IMR-90 (cell line): Measurements from ENCODE around the gene DHRS13. TPM values are rescaled to one million over a fixed set of nuclear protein-coding genes. Genes with fewer than 3 reads are reported as not detected.

Experiments
- ATAC-seq: fragments of 200-7000 bp; cut with Tn5 transposase; 2 replicates; pipeline ENCODE4 v1.9.1; 2020; ENCODE audit warnings: low read depth, mild to moderate bottlenecking, moderate library complexity
- BruUV-seq: library from RNA; stranded (reverse); fragments of 400-500 nt; replicated peaks from 2 replicates; lab custom pipeline; 2021; lab: Mats Ljungman, UMichigan
- CTCF ChIA-PET: fragments of 300-600 bp; formaldehyde crosslinking; extraction: SDS; loops from one replicate; lab custom pipeline; 2021; ENCODE audit warnings: antibody characterized with exemption; lab: Yijun Ruan, JAX
- POLR2A ChIA-PET: fragments of 300-600 bp; sonication (Branson Sonifier 250); formaldehyde crosslinking; loops from one replicate; lab custom pipeline; 2022; ENCODE audit warnings: antibody characterized with exemption; ENCODE audit not compliant: unreplicated experiment; lab: Charles Lee
- DNase-seq: peaks from one replicate; pipeline ENCODE4 v3.0.0; 2013
- H2AFZ ChIP-seq: replicated peaks from 2 replicates; pipeline ENCODE3; 2013; ENCODE audit warnings: low read length, mild to moderate bottlenecking; ENCODE audit not compliant: poor library complexity
- H2AK5ac ChIP-seq: 2 replicates; pipeline ENCODE4 v1.6.1; 2013; ENCODE audit warnings: low read depth, low read length, inconsistent platforms
- H2AK9ac ChIP-seq: replicated peaks from 2 replicates; pipeline ENCODE3; 2013; ENCODE audit warnings: mild to moderate bottlenecking, low read depth, low read length, moderate library complexity; ENCODE audit not compliant: poor library complexity
- H2BK120ac ChIP-seq: 2 replicates; pipeline ENCODE4 v1.6.1; 2013; ENCODE audit warnings: low read depth, low read length, inconsistent platforms
- H2BK15ac ChIP-seq: 3 replicates; pipeline ENCODE4 v1.6.1; 2013; ENCODE audit warnings: low read depth, low read length, inconsistent platforms
- H2BK20ac ChIP-seq: 2 replicates; pipeline ENCODE4 v1.6.1; 2013; ENCODE audit warnings: low read depth, mild to moderate bottlenecking, inconsistent platforms, low read length, moderate library complexity
- H2BK5ac ChIP-seq: 2 replicates; pipeline ENCODE4 v1.6.1; 2013; ENCODE audit warnings: mild to moderate bottlenecking, low read depth, low read length, inconsistent platforms; ENCODE audit not compliant: poor library complexity, severe bottlenecking
- H3K14ac ChIP-seq: replicated peaks from 2 replicates; pipeline ENCODE4 v1.6.1; 2013; ENCODE audit warnings: low read depth, low read length, inconsistent platforms
- H3K18ac ChIP-seq: 2 replicates; pipeline ENCODE4 v1.6.1; 2013; ENCODE audit warnings: low read depth, low read length, control low read depth
- H3K23ac ChIP-seq: 2 replicates; pipeline ENCODE4 v1.6.1; 2013; ENCODE audit warnings: low read depth, low read length, inconsistent platforms
- H3K27ac ChIP-seq: 2 replicates; pipeline ENCODE4 v1.5.1; 2013; ENCODE audit warnings: mild to moderate bottlenecking, control low read depth, low read length; ENCODE audit not compliant: insufficient read depth
- H3K27me3 ChIP-seq: 2 replicates; pipeline ENCODE4 v1.6.1; 2013; ENCODE audit warnings: low read length; ENCODE audit not compliant: control insufficient read depth, insufficient read depth
- H3K36me3 ChIP-seq: 2 replicates; pipeline ENCODE4 v1.6.1; 2013; ENCODE audit warnings: low read length, mixed read lengths; ENCODE audit not compliant: control insufficient read depth, insufficient read depth
- H3K4ac ChIP-seq: 2 replicates; pipeline ENCODE4 v1.6.1; 2013; ENCODE audit warnings: low read depth, low read length, inconsistent platforms
- H3K4me1 ChIP-seq: 2 replicates; pipeline ENCODE4 v1.6.1; 2013; ENCODE audit warnings: low read length, mixed read lengths; ENCODE audit not compliant: control insufficient read depth, insufficient read depth
- H3K4me2 ChIP-seq: 2 replicates; pipeline ENCODE4 v1.6.1; 2013; ENCODE audit warnings: low read depth, mild to moderate bottlenecking, control low read depth, low read length, moderate library complexity
- H3K4me3 ChIP-seq: 2 replicates; pipeline ENCODE4 v1.5.1; 2013; ENCODE audit warnings: low read depth, mild to moderate bottlenecking, control low read depth, low read length, moderate library complexity; ENCODE audit not compliant: insufficient read depth
- H3K56ac ChIP-seq: 2 replicates; pipeline ENCODE4 v1.6.1; 2013; ENCODE audit warnings: low read length, inconsistent platforms; ENCODE audit not compliant: insufficient read depth; ENCODE audit errors: extremely low read depth
- H3K79me1 ChIP-seq, 2 experiments: 2 replicates each; pipeline ENCODE4 v1.6.1; 2013; ENCODE audit warnings: low read length in 2 of 2, inconsistent platforms in 1 of 2, low read depth in 1 of 2
- H3K9ac ChIP-seq: 2 replicates; pipeline ENCODE4 v1.6.1; 2013; ENCODE audit warnings: low read depth, low read length, control low read depth
- H3K9me1 ChIP-seq: 2 replicates; pipeline ENCODE4 v1.6.1; 2013; ENCODE audit warnings: low read length, inconsistent platforms; ENCODE audit not compliant: insufficient read depth
- H3K9me3 ChIP-seq: 2 replicates; pipeline ENCODE4 v1.6.1; 2013; ENCODE audit warnings: low read length; ENCODE audit not compliant: control insufficient read depth, insufficient read depth
- H4K20me1 ChIP-seq: 2 replicates; pipeline ENCODE4 v1.6.1; 2013; ENCODE audit warnings: low read length, inconsistent platforms; ENCODE audit not compliant: insufficient read depth
- H4K5ac ChIP-seq: 2 replicates; pipeline ENCODE4 v1.6.1; 2013; ENCODE audit warnings: mild to moderate bottlenecking, low read depth, low read length, control low read depth
- H4K8ac ChIP-seq, 2 experiments: 2 replicates each; pipeline ENCODE4 v1.6.1; 2013; ENCODE audit warnings: low read depth in 2 of 2, low read length in 2 of 2, control low read depth in 1 of 2, inconsistent platforms in 1 of 2
- H4K91ac ChIP-seq: 2 replicates; pipeline ENCODE4 v1.6.1; 2013; ENCODE audit warnings: low read depth, low read length, inconsistent platforms; ENCODE audit not compliant: insufficient read depth
- BHLHE40 ChIP-seq: fragments of 150-350 bp; IDR thresholded peaks from 2 replicates; pipeline ENCODE4 v1.6.1; 2016; ENCODE audit warnings: mild to moderate bottlenecking, low read depth, low read length
- CEBPB ChIP-seq: IDR thresholded peaks from 2 replicates; pipeline ENCODE4 v1.6.1; 2012; ENCODE audit warnings: low read depth, low read length, improper control_type of control experiment
- CHD1 ChIP-seq: IDR thresholded peaks from 2 replicates; pipeline ENCODE4 v1.6.1; 2012; ENCODE audit warnings: low read depth, low read length, improper control_type of control experiment
- ELK1 ChIP-seq: fragments of 150-350 bp; IDR thresholded peaks from 2 replicates; pipeline ENCODE4 v1.6.1; 2016; ENCODE audit warnings: low read depth, mild to moderate bottlenecking, low read length, moderate library complexity, borderline replicate concordance
- MAFK ChIP-seq: IDR thresholded peaks from 2 replicates; pipeline ENCODE4 v1.6.1; 2012; ENCODE audit warnings: low read depth, low read length, improper control_type of control experiment
- MAZ ChIP-seq: IDR thresholded peaks from 2 replicates; pipeline ENCODE4 v1.6.1; 2012; ENCODE audit warnings: low read depth, mild to moderate bottlenecking, low read length, improper control_type of control experiment, moderate library complexity, borderline replicate concordance
- MXI1 ChIP-seq: IDR thresholded peaks from 2 replicates; pipeline ENCODE4 v1.6.1; 2012; ENCODE audit warnings: low read depth, mild to moderate bottlenecking, low read length, moderate library complexity, borderline replicate concordance
- POLR2A ChIP-seq: IDR thresholded peaks from 2 replicates; pipeline ENCODE4 v1.6.1; 2012; ENCODE audit warnings: mild to moderate bottlenecking, low read depth, low read length
- RAD21 ChIP-seq: IDR thresholded peaks from 2 replicates; pipeline ENCODE4 v1.6.1; 2012; ENCODE audit warnings: low read length, improper control_type of control experiment
- RCOR1 ChIP-seq: IDR thresholded peaks from 2 replicates; pipeline ENCODE4 v1.6.1; 2012; ENCODE audit warnings: mild to moderate bottlenecking, low read length, improper control_type of control experiment; ENCODE audit not compliant: insufficient replicate concordance
- RFX5 ChIP-seq: IDR thresholded peaks from 2 replicates; pipeline ENCODE4 v1.8.0; 2012; ENCODE audit warnings: low read depth, mild to moderate bottlenecking, low read length, moderate library complexity
- SMC3 ChIP-seq: fragments of 150-350 bp; IDR thresholded peaks from 2 replicates; pipeline ENCODE4 v1.6.1; 2016; ENCODE audit warnings: low read depth, mild to moderate bottlenecking, antibody characterized with exemption, low read length, moderate library complexity
- WGBS, 2 experiments: methylation state at CpG; one replicate each; pipeline versions ENCODE4 v1.1.5 to v1.1.7; 2013; ENCODE audit warnings: missing lambda C conversion rate in 2 of 2; ENCODE audit not compliant: insufficient read length in 1 of 2; ENCODE audit errors: extremely low coverage in 2 of 2; 5-methylcytosine and 5-hydroxymethylcytosine counted together
- dilution Hi-C: fragments of 300-500 bp; cut with HindIII; formaldehyde crosslinking; loops from one replicate; pipeline ENCODE4 v1.14.3; 2018; ENCODE audit warnings: low sequenced_read_pairs; ENCODE audit not compliant: unreplicated experiment
- in situ Hi-C: fragments of 300-500 bp; cut with MboI; formaldehyde crosslinking; loops from 3 replicates; pipeline ENCODE4 v1.14.3; 2019; ENCODE audit warnings: low sequenced_read_pairs, inconsistent platforms, mixed read lengths
- intact Hi-C: fragments of 100-400 bp; cut with micrococcal nuclease; formaldehyde crosslinking; loops from 2 replicates; pipeline ENCODE4 v1.10.0; 2022
- polyA plus RNA-seq, 3 experiments: library from polyadenylated mRNA; depleted of rRNA; stranded (reverse); fragments of >200 nt; gene quantifications; 2 replicates each; pipeline ENCODE4 v1.2.3, GENCODE V29; 2012; ENCODE audit warnings: low replicate concordance in 1 of 3
- total RNA-seq: library from RNA; depleted of rRNA; stranded (reverse); fragments of >200 nt; gene quantifications from 2 replicates; pipeline ENCODE4 v1.2.3, GENCODE V29; 2012
- TF ChIP-seq, protein P1 (sequence below): fragments of 150-350 bp; IDR thresholded peaks from 2 replicates; pipeline ENCODE4 v1.6.1; 2017; ENCODE audit warnings: mild to moderate bottlenecking, antibody characterized with exemption, low read length, low read depth
- TF ChIP-seq, protein P2 (sequence below): conservative IDR thresholded peaks from 2 replicates; pipeline ENCODE4 v1.5.1; 2012; ENCODE audit warnings: mild to moderate bottlenecking, low read depth, low read length, improper control_type of control experiment

Gene DHRS13
- total and polyA plus RNA-seq, 2 of the 4 experiments (the other 2 are of a cell fraction) = 2.7 to 3.9 TPM

DNA sequence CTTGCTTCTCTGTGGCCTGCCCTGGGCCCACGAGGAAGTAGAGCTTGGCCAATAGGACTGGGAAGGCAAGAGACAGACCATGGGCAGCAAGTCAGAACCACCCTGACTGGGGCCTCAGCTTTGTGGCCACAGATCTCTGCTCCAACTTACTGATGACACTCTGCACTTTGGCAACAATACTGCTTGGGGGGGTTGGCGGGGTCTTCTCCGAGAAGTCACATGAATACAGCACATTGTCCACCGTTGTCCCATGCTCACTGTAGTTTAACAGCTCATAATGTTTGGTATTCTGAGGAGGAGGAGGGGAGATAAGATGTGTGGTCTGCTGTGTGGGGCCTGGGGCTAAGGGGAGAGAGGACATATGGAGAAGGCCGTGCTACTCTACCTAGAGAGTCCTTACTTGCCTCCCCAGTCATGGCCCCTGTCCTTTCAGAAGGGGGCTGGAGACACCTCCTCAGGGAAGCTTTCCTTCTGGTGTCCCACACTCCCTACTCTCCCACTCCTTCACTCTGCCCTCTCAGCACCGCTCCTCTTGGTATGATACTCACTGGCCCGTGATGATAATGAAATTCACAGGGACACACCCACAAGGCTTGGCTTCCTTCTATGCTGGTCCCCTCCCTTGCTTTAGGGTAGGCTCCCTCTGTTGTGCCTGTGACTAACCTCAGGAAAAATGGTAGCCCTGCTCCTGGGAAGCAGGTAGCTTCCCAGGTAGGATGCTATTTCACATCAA lies 4.0 kb upstream of the DHRS13 start:
- intact Hi-C loops = loop anchor here (5.0 kb wide), 1 partner anchor 40 kb away; no protein-coding TSS in a partner anchor
- no peak for TF ChIP-seq ELK1
- no peak for TF ChIP-seq MXI1
- no peak for TF ChIP-seq CEBPB
- no peak for TF ChIP-seq BHLHE40
- TF ChIP-seq RAD21 = no peak
- TF ChIP-seq SMC3 = no peak
- TF ChIP-seq, protein P1, sequence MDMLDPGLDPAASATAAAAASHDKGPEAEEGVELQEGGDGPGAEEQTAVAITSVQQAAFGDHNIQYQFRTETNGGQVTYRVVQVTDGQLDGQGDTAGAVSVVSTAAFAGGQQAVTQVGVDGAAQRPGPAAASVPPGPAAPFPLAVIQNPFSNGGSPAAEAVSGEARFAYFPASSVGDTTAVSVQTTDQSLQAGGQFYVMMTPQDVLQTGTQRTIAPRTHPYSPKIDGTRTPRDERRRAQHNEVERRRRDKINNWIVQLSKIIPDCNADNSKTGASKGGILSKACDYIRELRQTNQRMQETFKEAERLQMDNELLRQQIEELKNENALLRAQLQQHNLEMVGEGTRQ = no peak
- TF ChIP-seq POLR2A = no peak
- no peak for TF ChIP-seq CHD1
- no peak for TF ChIP-seq MAFK
- TF ChIP-seq RFX5 = no peak
- no peak for TF ChIP-seq MAZ
- no peak for TF ChIP-seq RCOR1
- TF ChIP-seq, protein P2, sequence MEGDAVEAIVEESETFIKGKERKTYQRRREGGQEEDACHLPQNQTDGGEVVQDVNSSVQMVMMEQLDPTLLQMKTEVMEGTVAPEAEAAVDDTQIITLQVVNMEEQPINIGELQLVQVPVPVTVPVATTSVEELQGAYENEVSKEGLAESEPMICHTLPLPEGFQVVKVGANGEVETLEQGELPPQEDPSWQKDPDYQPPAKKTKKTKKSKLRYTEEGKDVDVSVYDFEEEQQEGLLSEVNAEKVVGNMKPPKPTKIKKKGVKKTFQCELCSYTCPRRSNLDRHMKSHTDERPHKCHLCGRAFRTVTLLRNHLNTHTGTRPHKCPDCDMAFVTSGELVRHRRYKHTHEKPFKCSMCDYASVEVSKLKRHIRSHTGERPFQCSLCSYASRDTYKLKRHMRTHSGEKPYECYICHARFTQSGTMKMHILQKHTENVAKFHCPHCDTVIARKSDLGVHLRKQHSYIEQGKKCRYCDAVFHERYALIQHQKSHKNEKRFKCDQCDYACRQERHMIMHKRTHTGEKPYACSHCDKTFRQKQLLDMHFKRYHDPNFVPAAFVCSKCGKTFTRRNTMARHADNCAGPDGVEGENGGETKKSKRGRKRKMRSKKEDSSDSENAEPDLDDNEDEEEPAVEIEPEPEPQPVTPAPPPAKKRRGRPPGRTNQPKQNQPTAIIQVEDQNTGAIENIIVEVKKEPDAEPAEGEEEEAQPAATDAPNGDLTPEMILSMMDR = no peak

More for the DNA sequence above, 4.0 kb upstream of the DHRS13 start:
- Histone ChIP-seq H2BK20ac (no peak overlapping the region), H2AK5ac (no peak overlapping the region; the same call in 1 of the 2 replicates), H4K8ac (no peak overlapping the region), H2AFZ (no peak overlapping the region), H3K4me2 (no peak overlapping the region), H2AK9ac (peak overlapping the region; percentile 0), H3K9ac (no peak overlapping the region), H3K56ac (no peak overlapping the region), H2BK120ac (no peak overlapping the region), H3K4me1 (peaks cover 20% of the 10 kb centered on the region), H3K4ac (no peak overlapping the region), H3K9me1 (peaks cover 13% of the 10 kb centered on the region), H3K27ac (peak overlapping the region; percentile 8; the same call in 1 of the 2 replicates), H4K5ac (no peak overlapping the region), H3K18ac (no peak overlapping the region), H3K27me3 (no peaks in the 10 kb centered on the region), H4K20me1 (peaks cover 41% of the 10 kb centered on the region; the same call in 1 of the 2 replicates), H3K23ac (no peak overlapping the region), H3K14ac (no peak overlapping the region), H2BK5ac (no peak overlapping the region), H2BK15ac (no peak overlapping the region), H3K79me1 (peaks cover 11 to 46% of the 10 kb centered on the region in 2 experiments; a peak in 3 of 4 replicates), H3K9me3 (no peaks in the 10 kb centered on the region), H3K36me3 (peaks cover 51% of the 10 kb centered on the region), H3K4me3 (no peak overlapping the region), H4K91ac (no peak overlapping the region)
- BruUV-seq = no TSS peak
- dilution Hi-C loops = no loop called here
- POLR2A ChIA-PET = interaction anchor here (0.9 kb wide), 1 partner anchor 143 kb away, joined by 3 read pairs; no protein-coding TSS in a partner anchor
- DNase-seq (no peak), ATAC-seq (no peak)
- CTCF ChIA-PET = interaction anchor here (0.6 kb wide), 1 partner anchor 1791 kb away, joined by 3 read pairs; no protein-coding TSS in a partner anchor
- in situ Hi-C loops = no loop called here
- 63% methylated on average over 1 of the region's 7 CpGs; no CpG with 5 or more reads in 1 of the 2 experiments for WGBS, 2 experiments
